SH-SY5Y (cell line): Measurements from ENCODE around the gene CDC5L.

Source experiments
- GATA2 ChIP-seq: IDR thresholded peaks from 2 replicates; pipeline ENCODE4 v1.6.1; 2011; ENCODE audit warnings: mild to moderate bottlenecking, low read depth, low read length
- GATA3 ChIP-seq: IDR thresholded peaks from 2 replicates; pipeline ENCODE4 v1.6.1; 2011; ENCODE audit warnings: low read depth, mild to moderate bottlenecking, low read length, moderate library complexity

DNA sequence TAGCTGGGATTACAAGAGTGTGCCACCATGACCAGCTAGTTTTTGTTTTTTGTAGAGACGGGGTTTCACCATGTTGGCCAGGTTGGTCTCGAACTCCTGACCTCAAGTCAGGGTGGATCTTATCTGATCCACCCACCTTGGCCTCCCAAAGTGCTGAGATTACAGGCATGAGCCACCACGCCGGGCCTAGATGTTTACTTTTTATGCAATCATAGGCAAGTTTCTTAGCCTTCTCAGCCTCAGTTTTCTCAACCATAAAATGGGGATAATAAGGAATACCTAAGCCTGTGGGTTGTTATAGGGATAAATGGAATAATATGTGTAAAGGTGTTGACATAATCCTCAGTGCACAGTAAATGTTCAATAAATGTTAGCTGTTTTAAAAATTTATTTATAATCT, 35.2 kb upstream of the CDC5L start:
- no peak for TF ChIP-seq GATA3
- no peak for TF ChIP-seq GATA2
